ENCODE measurements around the gene ZNF100. TPM values are rescaled to one million over a fixed set of nuclear protein-coding genes. Genes with fewer than 3 reads are reported as not detected.

The ZNF100 gene
- total and polyA plus RNA-seq, 9 of the 15 experiments (the other 6 are each of a cell fraction or from before 2014, with no cell fraction given) = 4.5 to 27.2 (median 19.6) TPM

GRCh38 chr19:21697698-21698097 lies 69.7 kb downstream of the ZNF100 start:
- Histone ChIP-seq H3K79me2 (ENCODE audit: control insufficient read depth, insufficient read depth, low read length) (no peaks in the 10 kb centered on the region), H3K4me3 (no peak overlapping the region), H3K9me3 (replicated peaks; ENCODE audit: control insufficient read depth, insufficient read depth, low read depth, low read length) (no peaks in the 10 kb centered on the region; the same call in 1 of the 2 replicates), H3K9me1 (ENCODE audit: control insufficient read depth, insufficient read depth, low read length) (no peaks in the 10 kb centered on the region), H3K36me3 (ENCODE audit: control insufficient read depth, insufficient read depth, low read length) (no peaks in the 10 kb centered on the region), H3K27me3 (ENCODE audit: control insufficient read depth in 2 of 2, insufficient read depth in 2 of 2, low read length in 2 of 2) (no peaks in the 10 kb centered on the region), H2AFZ (ENCODE audit: low read depth, low read length) (peak overlapping the region; percentile 33; the same call in 1 of the 2 replicates), H3K9ac (ENCODE audit: insufficient read depth in 1 of 2, low read depth in 2 of 2, low read length in 2 of 2) (no peak overlapping the region), H3K4me2 (ENCODE audit: insufficient read depth, low read length) (no peak overlapping the region), H4K20me1 (replicated peaks; ENCODE audit: control insufficient read depth, insufficient read depth, low read length) (no peaks in the 10 kb centered on the region), H3K4me1 (replicated peaks in 1 of 2; ENCODE audit: control insufficient read depth in 2 of 2, insufficient read depth in 2 of 2, low read length in 2 of 2) (peaks cover 11 to 17% of the 10 kb centered on the region in 2 experiments), H3K27ac (ENCODE audit: extremely low read depth, low read depth, low read length) (no peak overlapping the region)
- 17% methylated on average over 3 of the region's 3 CpGs for WGBS (ENCODE audit: insufficient coverage, low coverage, missing lambda C conversion rate)
- BruUV-seq (replicated peaks) = no TSS peak
- FAIRE-seq (no peak), DNase-seq (ENCODE audit: extremely low read depth in 1 of 4, low spot score in 3 of 4) (peak in 1 of 4 experiments; percentile 18), ATAC-seq (no peak)
- ChIA-PET CTCF (ENCODE audit: low intra/inter-chr PET ratio) (interaction anchor here (0.6 kb wide), 1 partner anchor 437 kb away, joined by 7 read pairs; no protein-coding TSS in a partner anchor), POLR2A (interaction anchor here (0.7 kb wide), 1 partner anchor 21 kb away, joined by 3 read pairs; no protein-coding TSS in a partner anchor)
- in situ Hi-C loops (cut with MboI) = no loop called here
- intact Hi-C loops (cut with micrococcal nuclease) = loop anchor here (5.0 to 10.0 kb wide), 4 partner anchors 95 to 847 kb away; partner anchors contain the start of gene ZNF429
- TF ChIP-seq ZNF592 (IDR thresholded peaks at IDR 0.05) = peak; percentile 96
- TF ChIP-seq ZNF655 (CRISPR knock-in tag; IDR thresholded peaks at IDR 0.05) = no peak
- TF ChIP-seq LARP7 (IDR thresholded peaks at IDR 0.05) = no peak
- no peak for TF ChIP-seq RBM34 (IDR thresholded peaks at IDR 0.05; ENCODE audit: borderline replicate concordance, insufficient read depth, low read length)
- TF ChIP-seq, protein P1, sequence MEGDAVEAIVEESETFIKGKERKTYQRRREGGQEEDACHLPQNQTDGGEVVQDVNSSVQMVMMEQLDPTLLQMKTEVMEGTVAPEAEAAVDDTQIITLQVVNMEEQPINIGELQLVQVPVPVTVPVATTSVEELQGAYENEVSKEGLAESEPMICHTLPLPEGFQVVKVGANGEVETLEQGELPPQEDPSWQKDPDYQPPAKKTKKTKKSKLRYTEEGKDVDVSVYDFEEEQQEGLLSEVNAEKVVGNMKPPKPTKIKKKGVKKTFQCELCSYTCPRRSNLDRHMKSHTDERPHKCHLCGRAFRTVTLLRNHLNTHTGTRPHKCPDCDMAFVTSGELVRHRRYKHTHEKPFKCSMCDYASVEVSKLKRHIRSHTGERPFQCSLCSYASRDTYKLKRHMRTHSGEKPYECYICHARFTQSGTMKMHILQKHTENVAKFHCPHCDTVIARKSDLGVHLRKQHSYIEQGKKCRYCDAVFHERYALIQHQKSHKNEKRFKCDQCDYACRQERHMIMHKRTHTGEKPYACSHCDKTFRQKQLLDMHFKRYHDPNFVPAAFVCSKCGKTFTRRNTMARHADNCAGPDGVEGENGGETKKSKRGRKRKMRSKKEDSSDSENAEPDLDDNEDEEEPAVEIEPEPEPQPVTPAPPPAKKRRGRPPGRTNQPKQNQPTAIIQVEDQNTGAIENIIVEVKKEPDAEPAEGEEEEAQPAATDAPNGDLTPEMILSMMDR (IDR thresholded peaks at IDR 0.05 in 2 of 3, conservative IDR thresholded peaks at IDR 0.05 in 1 of 3; ENCODE audit: insufficient read depth in 2 of 3, low read depth in 1 of 3, low read length in 3 of 3) = no peak
- no peak for TF ChIP-seq DACH1 (IDR thresholded peaks at IDR 0.05; ENCODE audit: partially characterized antibody)
- TF ChIP-seq GABPA (tag; conservative IDR thresholded peaks at IDR 0.05; ENCODE audit: low read depth) = no peak
- TF ChIP-seq, protein P2, sequence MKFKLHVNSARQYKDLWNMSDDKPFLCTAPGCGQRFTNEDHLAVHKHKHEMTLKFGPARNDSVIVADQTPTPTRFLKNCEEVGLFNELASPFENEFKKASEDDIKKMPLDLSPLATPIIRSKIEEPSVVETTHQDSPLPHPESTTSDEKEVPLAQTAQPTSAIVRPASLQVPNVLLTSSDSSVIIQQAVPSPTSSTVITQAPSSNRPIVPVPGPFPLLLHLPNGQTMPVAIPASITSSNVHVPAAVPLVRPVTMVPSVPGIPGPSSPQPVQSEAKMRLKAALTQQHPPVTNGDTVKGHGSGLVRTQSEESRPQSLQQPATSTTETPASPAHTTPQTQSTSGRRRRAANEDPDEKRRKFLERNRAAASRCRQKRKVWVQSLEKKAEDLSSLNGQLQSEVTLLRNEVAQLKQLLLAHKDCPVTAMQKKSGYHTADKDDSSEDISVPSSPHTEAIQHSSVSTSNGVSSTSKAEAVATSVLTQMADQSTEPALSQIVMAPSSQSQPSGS (CRISPR knock-in tag; IDR thresholded peaks at IDR 0.05) = no peak
- TF ChIP-seq RBBP5 (IDR thresholded peaks at IDR 0.05; ENCODE audit: borderline replicate concordance, insufficient read depth, low read length, poor library complexity, severe bottlenecking) = no peak
- no peak for TF ChIP-seq PATZ1 (CRISPR knock-in tag; IDR thresholded peaks at IDR 0.05; ENCODE audit: borderline replicate concordance)

Data from K562 (cell line).